Measurements from ENCODE around the gene NKD2.

NKD2 gene

DNA sequence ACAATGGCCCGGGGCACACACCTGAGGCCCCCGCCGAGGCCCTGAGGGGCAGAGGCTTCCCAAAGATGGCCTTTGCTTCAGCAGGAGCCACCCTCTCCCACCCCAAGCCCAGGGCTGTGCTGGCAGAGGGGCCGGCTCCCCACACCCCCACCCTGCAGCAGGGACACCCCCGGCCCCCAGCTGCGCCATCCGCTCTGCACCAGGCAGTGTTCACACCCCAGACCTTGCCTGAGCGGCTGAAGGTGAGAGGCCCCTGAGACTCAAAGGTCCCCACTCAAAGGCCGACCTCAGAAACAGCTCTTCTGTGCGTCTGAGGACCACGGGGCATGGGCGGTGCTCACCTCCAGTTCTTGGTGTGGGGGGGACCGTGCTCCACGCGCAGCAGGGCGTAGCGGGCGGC lies 65.6 kb downstream of the NKD2 start:
- H3K4me3 ChIP-seq (replicated peaks; ENCODE audit: low read depth, low read length): no peak overlapping the region
- no peak for DNase-seq (ENCODE audit: extremely low read depth, low read depth)
- no peak for TF ChIP-seq CTCF (IDR thresholded peaks at IDR 0.05; ENCODE audit: low read depth, low read length, missing control alignments)

DNA sequence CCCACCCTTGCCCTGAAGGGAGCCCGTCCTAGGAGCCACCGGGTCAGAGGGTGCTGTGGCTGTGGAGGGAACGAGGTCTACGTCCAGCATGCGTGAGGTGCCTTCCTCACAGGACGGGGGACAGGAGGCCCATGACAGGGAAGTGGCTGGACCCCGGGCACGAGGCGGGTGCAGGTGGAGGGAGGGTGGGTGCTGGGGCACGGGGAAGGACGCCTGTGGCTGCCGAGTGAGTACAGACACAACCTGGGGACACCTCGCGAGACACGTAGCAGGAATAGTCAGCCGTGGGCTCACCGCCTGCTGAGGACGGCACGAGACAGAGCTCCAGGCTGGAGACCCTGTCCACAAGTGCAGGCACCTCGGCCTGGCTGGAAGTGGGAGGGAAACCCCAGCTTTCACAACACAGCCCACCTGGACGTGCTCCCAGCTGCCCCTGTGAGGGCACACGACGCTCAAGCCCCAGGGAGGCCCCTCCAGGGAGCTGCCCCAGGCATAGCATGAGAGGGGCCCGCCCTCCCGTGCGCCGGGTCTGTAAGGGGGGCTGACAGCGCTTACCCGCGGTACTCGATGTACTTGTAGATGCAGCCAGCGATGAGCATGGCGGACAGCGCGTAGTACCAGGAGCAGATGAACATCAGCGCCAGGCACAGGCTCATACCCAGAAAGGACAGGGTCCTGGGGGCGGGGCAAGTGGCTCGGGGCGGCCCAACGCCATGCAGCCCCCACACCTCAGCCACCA lies 66.4 kb downstream of the NKD2 start:
- DNase-seq (ENCODE audit: extremely low read depth, low read depth): no peak
- no peak for TF ChIP-seq CTCF (IDR thresholded peaks at IDR 0.05; ENCODE audit: low read depth, low read length, missing control alignments)
- H3K4me3 ChIP-seq (replicated peaks; ENCODE audit: low read depth, low read length): no peak overlapping the region

- H3K4me3 ChIP-seq (replicated peaks; ENCODE audit: low read depth, low read length): no peak overlapping the region
- no peak for DNase-seq (ENCODE audit: extremely low read depth, low read depth)
- no peak for TF ChIP-seq CTCF (IDR thresholded peaks at IDR 0.05; ENCODE audit: low read depth, low read length, missing control alignments)
These were observed 66.9 kb downstream of the NKD2 start for GRCh38 chr5:1075555-1075881.

DNA sequence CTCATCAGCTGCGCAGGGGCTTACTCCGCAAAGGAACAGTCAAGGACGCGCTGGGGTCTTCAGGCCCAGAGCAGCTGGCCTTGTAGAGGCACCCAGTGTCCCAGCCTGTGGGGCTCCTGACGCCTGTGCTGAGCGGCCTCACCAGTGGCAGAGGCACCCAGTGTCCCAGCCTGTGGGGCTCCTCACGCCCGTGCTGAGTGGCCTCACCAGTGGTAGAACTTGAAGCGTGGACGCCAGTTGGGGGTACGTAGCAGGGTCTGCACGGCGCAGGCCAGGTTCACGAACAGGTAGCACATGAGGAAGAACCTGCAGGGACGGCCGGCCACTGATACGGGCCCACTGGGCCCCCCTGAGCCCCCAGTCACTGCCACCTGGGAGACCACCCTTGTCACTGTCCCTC lies 67.3 kb downstream of the NKD2 start:
- TF ChIP-seq CTCF (IDR thresholded peaks at IDR 0.05; ENCODE audit: low read depth, low read length, missing control alignments): no peak
- DNase-seq (ENCODE audit: extremely low read depth, low read depth): no peak
- no peak overlapping the region for H3K4me3 ChIP-seq (replicated peaks; ENCODE audit: low read depth, low read length)

DNA sequence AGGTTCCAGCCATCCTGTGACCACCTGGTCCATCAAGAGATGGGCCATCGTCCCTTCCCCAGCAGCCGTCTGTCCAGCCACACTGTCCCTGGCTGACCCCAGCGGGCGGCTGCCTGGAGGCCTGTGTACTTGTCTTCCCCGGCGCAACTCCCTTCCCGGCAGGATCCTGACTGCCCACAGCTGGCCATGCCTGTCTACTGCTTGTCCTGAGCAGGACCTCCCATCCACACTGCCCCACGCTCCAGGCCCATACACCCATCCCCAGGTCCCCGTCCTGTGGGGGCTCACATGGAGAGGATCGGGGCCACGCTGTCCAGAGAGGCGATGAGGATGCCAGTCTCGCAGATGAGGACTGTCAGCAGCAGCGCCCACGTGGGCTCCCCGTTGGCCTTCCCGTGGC lies 67.8 kb downstream of the NKD2 start:
- TF ChIP-seq CTCF (IDR thresholded peaks at IDR 0.05; ENCODE audit: low read depth, low read length, missing control alignments): no peak
- no peak overlapping the region for H3K4me3 ChIP-seq (replicated peaks; ENCODE audit: low read depth, low read length)
- no peak for DNase-seq (ENCODE audit: extremely low read depth, low read depth)

DNA sequence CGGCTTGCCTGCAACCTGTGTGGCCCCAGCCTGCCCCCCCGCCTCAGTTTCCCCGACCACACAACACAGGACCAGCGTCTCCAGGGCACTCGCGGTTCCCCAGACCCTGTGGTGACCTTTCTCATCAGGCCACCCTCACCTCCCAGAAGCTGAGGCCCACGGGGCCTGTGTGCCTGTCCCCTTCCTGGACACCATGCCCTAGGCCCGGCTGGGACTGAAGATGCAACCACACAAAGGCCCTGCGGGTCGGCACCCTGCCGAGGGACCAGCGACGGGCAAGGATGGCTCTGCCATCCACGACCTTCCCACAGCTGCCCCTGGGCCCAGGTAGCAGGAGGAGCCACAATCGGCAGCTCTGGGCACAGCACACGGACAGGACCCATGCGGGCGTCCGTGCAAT lies 68.4 kb downstream of the NKD2 start:
- no peak for TF ChIP-seq CTCF (IDR thresholded peaks at IDR 0.05; ENCODE audit: low read depth, low read length, missing control alignments)
- no peak for DNase-seq (ENCODE audit: extremely low read depth, low read depth)
- H3K4me3 ChIP-seq (replicated peaks; ENCODE audit: low read depth, low read length): no peak overlapping the region

DNA sequence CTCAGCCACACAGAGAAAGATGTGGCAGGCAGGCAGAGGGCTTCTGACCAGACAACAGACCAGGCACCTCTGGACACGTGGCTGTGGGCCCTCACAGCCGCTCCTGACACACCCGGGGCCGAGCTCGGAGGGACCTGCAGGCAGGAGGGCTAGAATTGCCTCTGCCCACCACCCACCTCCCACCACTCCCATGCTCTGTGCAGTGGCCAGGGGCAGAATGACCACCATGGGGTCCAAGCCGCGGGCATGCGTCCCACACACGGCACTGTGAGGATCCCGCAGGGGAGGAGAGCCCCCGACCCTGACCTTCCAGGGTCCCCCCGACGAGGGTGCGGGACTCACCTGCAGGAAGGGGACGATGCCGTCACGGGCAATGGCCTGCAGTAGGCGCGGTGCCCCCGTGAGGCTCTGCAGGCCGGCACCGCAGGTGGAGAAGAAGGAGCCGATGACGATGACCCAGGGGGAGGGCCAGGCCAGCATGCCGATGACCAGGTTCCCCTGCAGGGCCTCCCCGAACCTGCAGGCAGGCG lies 69.0 kb downstream of the NKD2 start:
- DNase-seq (ENCODE audit: extremely low read depth, low read depth): no peak
- TF ChIP-seq CTCF (IDR thresholded peaks at IDR 0.05; ENCODE audit: low read depth, low read length, missing control alignments): no peak
- no peak overlapping the region for H3K4me3 ChIP-seq (replicated peaks; ENCODE audit: low read depth, low read length)
